ENCODE results near the gene SCNN1B. TPM values are rescaled to one million over a fixed set of nuclear protein-coding genes. Genes with fewer than 3 reads are reported as not detected.

Gene SCNN1B
- total RNA-seq, 4 donors from 2014 or later = 142 to 729 (median 556) TPM

- Histone ChIP-seq H3K36me3 (no peaks in the 10 kb centered on the region), H3K4me1 (no peaks in the 10 kb centered on the region), H3K27ac (no peak overlapping the region), H3K27me3 (no peaks in the 10 kb centered on the region), H3K4me3 (no peak overlapping the region), H3K9me3 (no peaks in the 10 kb centered on the region)
- DNase-seq = no peak
- 81% methylated on average over 9 of the region's 9 CpGs; no CpG with 5 or more reads in 1 of the 2 donors for WGBS, 2 donors (ENCODE audit: low coverage in 1 of 2)
- in situ Hi-C loops (cut with MboI; ENCODE audit: low pct_ligation_motif_present in 1 of 4, low pct_unique_long_range_greater_than_20kb in 1 of 4, low sequenced_read_pairs in 3 of 4) (no loop called here), intact Hi-C loops (cut with DNase I; ENCODE audit: low total_unique reads) (no loop called here)
- TF ChIP-seq CTCF (IDR thresholded peaks at IDR 0.05) (no peak), POLR2AphosphoS5 (IDR thresholded peaks at IDR 0.05) (no peak), EP300 (IDR thresholded peaks at IDR 0.05; ENCODE audit: low read depth) (no peak), POLR2A (IDR thresholded peaks at IDR 0.05) (no peak)
Measured at GRCh38 chr16:23377071-23377931, 75.2 kb downstream of the SCNN1B start.

- Histone ChIP-seq H3K36me3 (no peaks in the 10 kb centered on the region), H3K4me1 (no peaks in the 10 kb centered on the region), H3K9me3 (no peaks in the 10 kb centered on the region), H3K27me3 (no peaks in the 10 kb centered on the region), H3K27ac (no peak overlapping the region), H3K4me3 (no peak overlapping the region)
- in situ Hi-C loops (cut with MboI; ENCODE audit: low pct_ligation_motif_present in 1 of 4, low pct_unique_long_range_greater_than_20kb in 1 of 4, low sequenced_read_pairs in 3 of 4) = no loop called here
- intact Hi-C loops (cut with DNase I; ENCODE audit: low total_unique reads) = no loop called here
- DNase-seq = no peak
- 87% methylated on average over 8 of the region's 8 CpGs; no CpG with 5 or more reads in 1 of the 2 donors for WGBS, 2 donors (ENCODE audit: low coverage in 1 of 2)
- TF ChIP-seq EP300 (IDR thresholded peaks at IDR 0.05; ENCODE audit: low read depth) (no peak), POLR2A (IDR thresholded peaks at IDR 0.05) (no peak), CTCF (IDR thresholded peaks at IDR 0.05) (no peak), POLR2AphosphoS5 (IDR thresholded peaks at IDR 0.05) (no peak)
Measured at GRCh38 chr16:23378256-23378655, 76.2 kb downstream of the SCNN1B start.

- intact Hi-C loops (cut with DNase I; ENCODE audit: low total_unique reads) (no loop called here), in situ Hi-C loops (cut with MboI; ENCODE audit: low pct_ligation_motif_present in 1 of 4, low pct_unique_long_range_greater_than_20kb in 1 of 4, low sequenced_read_pairs in 3 of 4) (no loop called here)
- TF ChIP-seq POLR2AphosphoS5 (IDR thresholded peaks at IDR 0.05) (no peak), POLR2A (IDR thresholded peaks at IDR 0.05) (no peak), EP300 (IDR thresholded peaks at IDR 0.05; ENCODE audit: low read depth) (no peak), CTCF (IDR thresholded peaks at IDR 0.05) (no peak)
- DNase-seq = no peak
- Histone ChIP-seq H3K4me3 (no peak overlapping the region), H3K36me3 (no peaks in the 10 kb centered on the region), H3K27me3 (no peaks in the 10 kb centered on the region), H3K9me3 (no peaks in the 10 kb centered on the region), H3K4me1 (no peaks in the 10 kb centered on the region), H3K27ac (no peak overlapping the region)
- 87 to 90% methylated on average over 4 to 5 of the region's 5 CpGs for WGBS, 2 donors (ENCODE audit: low coverage in 1 of 2)
Measured at GRCh38 chr16:23378921-23379320, 76.8 kb downstream of the SCNN1B start.

GRCh38 chr16:23379707-23380106 lies 77.6 kb downstream of the SCNN1B start:
- Histone ChIP-seq H3K4me1 (no peaks in the 10 kb centered on the region), H3K27me3 (no peaks in the 10 kb centered on the region), H3K36me3 (no peaks in the 10 kb centered on the region), H3K4me3 (no peak overlapping the region), H3K27ac (no peak overlapping the region), H3K9me3 (no peaks in the 10 kb centered on the region)
- DNase-seq = no peak
- intact Hi-C loops (cut with DNase I; ENCODE audit: low total_unique reads) = no loop called here
- TF ChIP-seq EP300 (IDR thresholded peaks at IDR 0.05; ENCODE audit: low read depth) = no peak
- TF ChIP-seq CTCF (IDR thresholded peaks at IDR 0.05) = no peak
- no peak for TF ChIP-seq POLR2A (IDR thresholded peaks at IDR 0.05)
- TF ChIP-seq POLR2AphosphoS5 (IDR thresholded peaks at IDR 0.05) = no peak
- in situ Hi-C loops (cut with MboI; ENCODE audit: low pct_ligation_motif_present in 1 of 4, low pct_unique_long_range_greater_than_20kb in 1 of 4, low sequenced_read_pairs in 3 of 4) = no loop called here
- 74 to 90% methylated on average over 2 to 8 of the region's 10 CpGs for WGBS, 2 donors (ENCODE audit: low coverage in 1 of 2)
